Neuron (in vitro differentiated cells): ENCODE results near the gene ART4.

Source experiments
- H2AFZ ChIP-seq: one replicate; pipeline ENCODE4 v1.6.1; 2013; ENCODE audit warnings: low read depth, mild to moderate bottlenecking, inconsistent platforms, low read length, moderate library complexity
- H3K27me3 ChIP-seq: one replicate; pipeline ENCODE4 v1.6.1; 2013; ENCODE audit warnings: low read length; ENCODE audit not compliant: insufficient read depth
- H3K36me3 ChIP-seq: one replicate; pipeline ENCODE4 v1.6.1; 2013; ENCODE audit warnings: low read length; ENCODE audit not compliant: insufficient read depth
- H3K4me1 ChIP-seq: one replicate; pipeline ENCODE4 v1.6.1; 2013; ENCODE audit warnings: low read length; ENCODE audit not compliant: insufficient read depth
- H3K4me3 ChIP-seq: 2 replicates; pipeline ENCODE4 v1.5.1; 2013; ENCODE audit warnings: mild to moderate bottlenecking, low read length, moderate library complexity
- H3K9me3 ChIP-seq: one replicate; pipeline ENCODE4 v1.6.1; 2013; ENCODE audit warnings: low read length

Gene ART4

GRCh38 chr12:14843425-14843887 is at the start of gene ART4:
ART4 (minus strand) TSS chr12:14843526; CDS start chr12:14843113, 413 bp downstream.
- Histone ChIP-seq H3K27me3 (no peaks in the 10 kb centered on the region), H3K4me1 (peaks cover 9% of the 10 kb centered on the region), H3K36me3 (no peaks in the 10 kb centered on the region), H3K9me3 (no peaks in the 10 kb centered on the region), H2AFZ (no peak within 1 kb of the TSS), H3K4me3 (no peak within 1 kb of the TSS)

GRCh38 chr12:14892726-14893505 is 49.6 kb upstream of the ART4 start:
- no peaks in the 10 kb centered on the region for H3K27me3 ChIP-seq
- no peak overlapping the region for H2AFZ ChIP-seq
- H3K4me3 ChIP-seq: no peak overlapping the region
- H3K4me1 ChIP-seq: peaks cover 3% of the 10 kb centered on the region
- no peaks in the 10 kb centered on the region for H3K9me3 ChIP-seq
- H3K36me3 ChIP-seq: no peaks in the 10 kb centered on the region

GRCh38 chr12:14890701-14891100 is 47.4 kb upstream of the ART4 start:
- Histone ChIP-seq H3K9me3 (no peaks in the 10 kb centered on the region), H2AFZ (no peak overlapping the region), H3K4me3 (no peak overlapping the region), H3K4me1 (peaks cover 3% of the 10 kb centered on the region), H3K27me3 (no peaks in the 10 kb centered on the region), H3K36me3 (no peaks in the 10 kb centered on the region)

GRCh38 chr12:14886271-14886670 is 42.9 kb upstream of the ART4 start:
- peaks cover 3% of the 10 kb centered on the region for H3K4me1 ChIP-seq
- H3K4me3 ChIP-seq: no peak overlapping the region
- no peak overlapping the region for H2AFZ ChIP-seq
- no peaks in the 10 kb centered on the region for H3K36me3 ChIP-seq
- no peaks in the 10 kb centered on the region for H3K9me3 ChIP-seq
- no peaks in the 10 kb centered on the region for H3K27me3 ChIP-seq

GRCh38 chr12:14885718-14886221 is 42.4 kb upstream of the ART4 start, which contains the start of gene MGP:
MGP (minus strand) TSS chr12:14885854; CDS start chr12:14885791, 63 bp downstream.
- Histone ChIP-seq H3K9me3 (no peaks in the 10 kb centered on the region), H3K27me3 (no peaks in the 10 kb centered on the region), H3K4me1 (peaks cover 3% of the 10 kb centered on the region), H3K4me3 (no peak within 1 kb of the TSS), H2AFZ (no peak within 1 kb of the TSS), H3K36me3 (no peaks in the 10 kb centered on the region)

- no peak overlapping the region for H3K4me3 ChIP-seq
- H3K4me1 ChIP-seq: no peaks in the 10 kb centered on the region
- no peaks in the 10 kb centered on the region for H3K9me3 ChIP-seq
- H3K36me3 ChIP-seq: no peaks in the 10 kb centered on the region
- no peaks in the 10 kb centered on the region for H3K27me3 ChIP-seq
- H2AFZ ChIP-seq: no peak overlapping the region
Measured at GRCh38 chr12:14884458-14884878, 41.1 kb upstream of the ART4 start.

- Histone ChIP-seq H3K27me3 (no peaks in the 10 kb centered on the region), H3K9me3 (no peaks in the 10 kb centered on the region), H2AFZ (no peak overlapping the region), H3K4me1 (no peaks in the 10 kb centered on the region), H3K36me3 (no peaks in the 10 kb centered on the region), H3K4me3 (no peak overlapping the region)
Measured at GRCh38 chr12:14883686-14884085, 40.4 kb upstream of the ART4 start.

GRCh38 chr12:14880890-14881453 is 37.6 kb upstream of the ART4 start:
- H2AFZ ChIP-seq: no peak overlapping the region
- H3K4me3 ChIP-seq: no peak overlapping the region
- no peaks in the 10 kb centered on the region for H3K36me3 ChIP-seq
- H3K27me3 ChIP-seq: no peaks in the 10 kb centered on the region
- H3K9me3 ChIP-seq: no peaks in the 10 kb centered on the region
- no peaks in the 10 kb centered on the region for H3K4me1 ChIP-seq

- no peak overlapping the region for H3K4me3 ChIP-seq
- no peaks in the 10 kb centered on the region for H3K9me3 ChIP-seq
- H3K36me3 ChIP-seq: no peaks in the 10 kb centered on the region
- H3K4me1 ChIP-seq: no peaks in the 10 kb centered on the region
- no peaks in the 10 kb centered on the region for H3K27me3 ChIP-seq
- no peak overlapping the region for H2AFZ ChIP-seq
Measured at GRCh38 chr12:14879222-14879933, 36.1 kb upstream of the ART4 start.

GRCh38 chr12:14878488-14878887 is 35.2 kb upstream of the ART4 start:
- no peaks in the 10 kb centered on the region for H3K27me3 ChIP-seq
- no peaks in the 10 kb centered on the region for H3K36me3 ChIP-seq
- H3K4me1 ChIP-seq: no peaks in the 10 kb centered on the region
- H3K4me3 ChIP-seq: no peak overlapping the region
- H2AFZ ChIP-seq: no peak overlapping the region
- no peaks in the 10 kb centered on the region for H3K9me3 ChIP-seq

GRCh38 chr12:14876833-14877232 is 33.5 kb upstream of the ART4 start:
- H3K4me1 ChIP-seq: no peaks in the 10 kb centered on the region
- H3K36me3 ChIP-seq: no peaks in the 10 kb centered on the region
- no peak overlapping the region for H2AFZ ChIP-seq
- H3K27me3 ChIP-seq: no peaks in the 10 kb centered on the region
- H3K4me3 ChIP-seq: no peak overlapping the region
- no peaks in the 10 kb centered on the region for H3K9me3 ChIP-seq

GRCh38 chr12:14874882-14875281 is 31.6 kb upstream of the ART4 start:
- Histone ChIP-seq H2AFZ (no peak overlapping the region), H3K9me3 (no peaks in the 10 kb centered on the region), H3K36me3 (no peaks in the 10 kb centered on the region), H3K27me3 (no peaks in the 10 kb centered on the region), H3K4me3 (no peak overlapping the region), H3K4me1 (no peaks in the 10 kb centered on the region)
